ENCODE results near the gene ITGB3.

GRCh38 chr17:47310186-47310733 lies 56.6 kb downstream of the ITGB3 start:
- TF ChIP-seq EZH2 (IDR thresholded peaks at IDR 0.05; ENCODE audit: insufficient read depth, poor library complexity, severe bottlenecking): no peak
- no peak for TF ChIP-seq EZH2phosphoT487 (IDR thresholded peaks at IDR 0.05; ENCODE audit: insufficient read depth, low read depth)

Data from GM23248 (cell line).